IMR-90 (cell line): ENCODE data around the gene KCNMB1.

Source experiments
- BHLHE40 ChIP-seq: fragments of 150-350 bp; IDR thresholded peaks from 2 replicates; pipeline ENCODE4 v1.6.1; 2016; ENCODE audit warnings: mild to moderate bottlenecking, low read depth, low read length
- CEBPB ChIP-seq: IDR thresholded peaks from 2 replicates; pipeline ENCODE4 v1.6.1; 2012; ENCODE audit warnings: low read depth, low read length, improper control_type of control experiment
- CHD1 ChIP-seq: IDR thresholded peaks from 2 replicates; pipeline ENCODE4 v1.6.1; 2012; ENCODE audit warnings: low read depth, low read length, improper control_type of control experiment
- CTCF ChIP-seq: conservative IDR thresholded peaks from 2 replicates; pipeline ENCODE4 v1.5.1; 2012; ENCODE audit warnings: mild to moderate bottlenecking, low read depth, low read length, improper control_type of control experiment
- MAFK ChIP-seq: IDR thresholded peaks from 2 replicates; pipeline ENCODE4 v1.6.1; 2012; ENCODE audit warnings: low read depth, low read length, improper control_type of control experiment
- POLR2A ChIP-seq: IDR thresholded peaks from 2 replicates; pipeline ENCODE4 v1.6.1; 2012; ENCODE audit warnings: mild to moderate bottlenecking, low read depth, low read length
- RAD21 ChIP-seq: IDR thresholded peaks from 2 replicates; pipeline ENCODE4 v1.6.1; 2012; ENCODE audit warnings: low read length, improper control_type of control experiment
- RCOR1 ChIP-seq: IDR thresholded peaks from 2 replicates; pipeline ENCODE4 v1.6.1; 2012; ENCODE audit warnings: mild to moderate bottlenecking, low read length, improper control_type of control experiment; ENCODE audit not compliant: insufficient replicate concordance
- SMC3 ChIP-seq: fragments of 150-350 bp; IDR thresholded peaks from 2 replicates; pipeline ENCODE4 v1.6.1; 2016; ENCODE audit warnings: low read depth, mild to moderate bottlenecking, antibody characterized with exemption, low read length, moderate library complexity
- USF2 ChIP-seq: fragments of 150-350 bp; IDR thresholded peaks from 2 replicates; pipeline ENCODE4 v1.6.1; 2017; ENCODE audit warnings: mild to moderate bottlenecking, antibody characterized with exemption, low read length, low read depth

GRCh38 chr5:170386743-170387395 is 2.3 kb downstream of the KCNMB1 start:
- TF ChIP-seq CEBPB (no peak), CTCF (no peak), USF2 (no peak), BHLHE40 (no peak), POLR2A (no peak), RCOR1 (no peak), MAFK (no peak), CHD1 (no peak), RAD21 (no peak), SMC3 (no peak)
